GM19328 (cell line): ENCODE results near the gene TMEM72.
A peak's percentile ranks its signal among the peaks of the same experiment; 100 is the strongest.

ENCODE experiments used
- ATAC-seq: cut with Tn5 transposase; IDR thresholded peaks from one replicate; pipeline ENCODE4 v1.9.1; 2021; ENCODE audit warnings: mild to moderate bottlenecking, moderate library complexity; ENCODE audit not compliant: unreplicated experiment

Gene TMEM72

GRCh38 chr10:44932517-44933450, 21.6 kb downstream of the TMEM72 start:
- peak; percentile 91 for ATAC-seq

GRCh38 chr10:44933451-44934321, 22.5 kb downstream of the TMEM72 start:
- ATAC-seq, result no peak

- ATAC-seq, result no peak
Observed at GRCh38 chr10:44934416-44935200, 23.5 kb downstream of the TMEM72 start.

- no peak for ATAC-seq
Observed at GRCh38 chr10:44935201-44935965, 24.2 kb downstream of the TMEM72 start.

GRCh38 chr10:44935966-44936295, 24.8 kb downstream of the TMEM72 start:
- ATAC-seq, result no peak

GRCh38 chr10:44936314-44936975, 25.3 kb downstream of the TMEM72 start:
- ATAC-seq, result no peak

GRCh38 chr10:44937196-44938005, 26.3 kb downstream of the TMEM72 start:
- no peak for ATAC-seq

- no peak for ATAC-seq
Observed at GRCh38 chr10:44938956-44939355, 27.8 kb downstream of the TMEM72 start.

- ATAC-seq, result no peak
Observed at GRCh38 chr10:44939691-44940401, 28.7 kb downstream of the TMEM72 start.

GRCh38 chr10:44944354-44944753, 33.2 kb downstream of the TMEM72 start:
- ATAC-seq, result no peak

GRCh38 chr10:44946205-44946604, 35.1 kb downstream of the TMEM72 start:
- ATAC-seq, result no peak

GRCh38 chr10:44947371-44948152, 36.4 kb downstream of the TMEM72 start:
- ATAC-seq, result peak; percentile 51

GRCh38 chr10:44948642-44949041, 37.5 kb downstream of the TMEM72 start:
- ATAC-seq, result no peak

GRCh38 chr10:44949127-44949802, 38.1 kb downstream of the TMEM72 start:
- ATAC-seq, result no peak

- ATAC-seq, result no peak
Observed at GRCh38 chr10:44949915-44950314, 38.8 kb downstream of the TMEM72 start.

GRCh38 chr10:44950326-44951225, 39.4 kb downstream of the TMEM72 start:
- no peak for ATAC-seq
